CD1c-positive myeloid dendritic cell (primary cell): ENCODE results near the gene CSKMT.
"Not testable (repeated sequence)": the region's sequence is repeated elsewhere in the genome, so short reads cannot be mapped to it uniquely, and the experiment has no call there.

Experiments
- DNase-seq: peaks from one replicate; pipeline ENCODE4 v3.0.0-alpha.2; 2016; ENCODE audit errors: extremely low spot score

CSKMT gene

DNA sequence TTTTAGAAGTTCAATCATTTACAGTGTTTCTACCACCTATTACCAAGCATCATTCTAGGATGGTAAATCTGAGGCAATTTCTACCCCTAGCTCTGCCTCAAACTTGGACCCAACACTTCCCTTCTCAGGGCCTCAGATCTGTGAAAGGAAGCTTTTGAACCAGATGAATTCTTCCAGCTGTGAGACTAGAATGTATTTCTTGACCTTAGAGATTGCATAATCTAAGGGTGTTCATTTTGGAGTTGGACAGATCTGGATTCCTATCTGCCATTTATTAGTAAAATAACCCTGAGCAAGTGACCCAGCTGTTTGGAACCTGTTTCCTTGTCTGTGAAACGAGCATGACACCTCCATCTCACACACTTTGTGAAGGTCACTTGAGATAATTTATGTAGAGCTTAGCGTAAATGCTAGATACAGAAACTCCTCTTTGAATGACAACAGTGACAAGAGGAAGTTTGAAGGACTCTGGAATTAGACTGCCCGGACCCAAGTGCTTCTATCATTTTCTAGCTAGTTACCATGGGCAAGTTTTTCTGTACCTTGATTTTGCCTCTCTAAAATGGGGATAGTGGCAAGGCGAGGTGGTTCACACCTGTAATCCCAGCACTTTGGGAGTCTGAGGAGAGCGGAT lies 8.2 kb upstream of the CSKMT start:
- DNase-seq = no peak

DNA sequence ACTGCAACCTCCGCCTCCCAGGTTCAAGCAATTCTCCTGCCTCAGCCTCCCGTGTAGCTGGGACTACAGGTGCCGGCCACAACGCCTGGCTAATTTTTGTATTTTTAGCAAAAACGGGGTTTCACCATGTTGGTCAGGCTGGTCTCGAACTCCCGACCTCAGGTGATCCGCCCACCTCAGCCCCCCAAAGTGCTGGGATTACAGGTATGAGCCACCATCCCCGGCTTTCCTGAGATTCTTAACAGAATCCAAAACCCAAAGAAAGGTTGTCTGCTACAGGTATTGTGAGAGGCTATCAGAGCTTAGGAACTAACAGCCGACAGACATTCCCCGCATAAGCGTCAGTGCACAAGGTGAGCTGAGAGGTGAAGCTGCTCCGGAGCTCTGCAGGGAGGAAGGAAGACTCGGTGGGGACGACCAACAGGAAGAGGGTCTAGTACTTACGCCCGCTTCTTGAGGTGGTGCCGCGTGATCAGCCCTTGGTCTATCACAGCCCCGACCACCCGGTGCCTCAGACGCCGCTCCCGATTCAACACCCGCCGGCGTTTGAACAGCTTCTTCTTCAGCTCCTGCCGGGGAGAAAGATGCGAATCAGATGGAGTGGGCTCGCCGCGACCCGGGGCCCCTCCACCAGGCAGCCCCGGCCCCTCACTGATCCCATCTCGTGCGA lies 572 bp upstream of the CSKMT start:
- peak; percentile 49 for DNase-seq

DNA sequence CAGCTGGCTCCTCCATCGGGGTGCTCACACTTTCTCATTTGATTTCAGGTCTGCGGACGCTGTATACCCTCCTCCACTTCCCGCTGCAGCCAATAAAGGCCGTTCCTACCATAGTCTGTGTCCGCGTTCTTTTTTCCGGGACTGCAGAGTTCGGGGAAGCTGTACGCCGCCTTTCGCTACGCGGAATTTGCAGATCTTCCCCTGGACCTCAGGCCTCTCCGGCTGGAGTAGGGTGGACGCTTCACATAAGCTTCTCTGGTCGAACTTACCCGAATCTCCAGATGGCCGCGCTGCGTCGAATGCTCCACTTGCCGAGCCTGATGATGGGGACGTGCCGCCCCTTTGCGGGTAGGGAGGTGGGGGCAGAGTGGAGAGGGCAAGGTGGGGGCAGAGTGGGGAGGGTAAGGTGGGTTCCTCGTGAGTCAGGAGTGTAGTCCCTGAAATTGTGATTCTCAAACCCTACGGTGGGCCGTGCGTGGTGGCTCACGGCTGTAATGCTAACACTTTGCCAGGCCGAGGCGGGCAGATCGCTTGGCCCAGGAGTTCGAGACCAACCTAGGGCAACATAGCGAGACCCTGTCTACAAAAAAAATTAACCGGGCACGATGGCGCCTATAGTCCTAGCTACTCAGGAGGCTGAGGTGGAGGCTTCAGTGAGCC lies 617 bp downstream of the CSKMT start:
- peak; percentile 61 for DNase-seq

DNA sequence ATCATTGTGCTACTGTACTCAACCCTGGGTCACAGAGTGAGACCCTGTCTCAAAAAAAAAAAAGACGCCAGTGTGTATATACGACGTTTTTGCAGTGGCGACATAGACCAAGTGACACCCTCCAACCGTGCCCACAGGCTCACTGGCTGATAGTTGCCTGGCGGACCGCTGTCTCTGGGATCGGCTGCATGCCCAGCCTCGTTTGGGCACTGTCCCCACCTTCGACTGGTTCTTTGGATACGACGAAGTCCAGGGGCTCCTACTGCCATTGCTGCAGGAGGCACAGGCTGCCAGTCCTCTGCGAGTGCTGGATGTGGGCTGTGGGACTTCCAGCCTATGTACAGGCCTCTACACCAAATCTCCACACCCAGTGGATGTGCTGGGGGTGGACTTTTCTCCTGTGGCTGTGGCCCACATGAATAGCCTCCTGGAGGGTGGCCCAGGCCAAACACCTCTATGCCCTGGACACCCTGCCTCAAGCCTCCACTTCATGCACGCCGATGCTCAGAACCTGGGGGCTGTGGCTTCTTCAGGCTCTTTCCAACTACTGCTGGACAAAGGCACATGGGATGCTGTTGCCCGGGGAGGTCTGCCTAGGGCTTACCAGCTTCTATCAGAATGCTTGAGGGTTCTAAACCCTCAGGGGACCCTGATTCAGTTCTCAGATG lies 1.3 kb downstream of the CSKMT start:
- no peak for DNase-seq

DNA sequence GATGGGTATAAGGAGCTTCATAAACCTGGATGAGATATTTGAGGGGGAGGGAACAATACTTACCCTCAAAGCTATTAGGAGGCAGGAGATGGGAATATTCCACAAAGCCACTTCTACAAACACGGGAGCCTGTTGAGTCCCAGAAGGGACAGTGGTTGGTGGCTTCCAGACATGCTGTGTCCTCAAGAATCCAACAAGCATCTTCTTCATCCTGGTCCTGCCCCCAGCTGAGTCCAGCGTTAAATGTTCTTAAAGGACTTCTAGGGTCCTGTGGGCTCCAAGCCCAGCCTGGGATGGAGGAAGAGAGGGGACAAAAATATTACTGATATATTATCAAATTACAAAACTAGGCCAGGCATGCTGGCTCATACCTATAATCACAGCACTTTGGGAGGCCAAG lies 2.3 kb downstream of the CSKMT start:
- no peak for DNase-seq

DNA sequence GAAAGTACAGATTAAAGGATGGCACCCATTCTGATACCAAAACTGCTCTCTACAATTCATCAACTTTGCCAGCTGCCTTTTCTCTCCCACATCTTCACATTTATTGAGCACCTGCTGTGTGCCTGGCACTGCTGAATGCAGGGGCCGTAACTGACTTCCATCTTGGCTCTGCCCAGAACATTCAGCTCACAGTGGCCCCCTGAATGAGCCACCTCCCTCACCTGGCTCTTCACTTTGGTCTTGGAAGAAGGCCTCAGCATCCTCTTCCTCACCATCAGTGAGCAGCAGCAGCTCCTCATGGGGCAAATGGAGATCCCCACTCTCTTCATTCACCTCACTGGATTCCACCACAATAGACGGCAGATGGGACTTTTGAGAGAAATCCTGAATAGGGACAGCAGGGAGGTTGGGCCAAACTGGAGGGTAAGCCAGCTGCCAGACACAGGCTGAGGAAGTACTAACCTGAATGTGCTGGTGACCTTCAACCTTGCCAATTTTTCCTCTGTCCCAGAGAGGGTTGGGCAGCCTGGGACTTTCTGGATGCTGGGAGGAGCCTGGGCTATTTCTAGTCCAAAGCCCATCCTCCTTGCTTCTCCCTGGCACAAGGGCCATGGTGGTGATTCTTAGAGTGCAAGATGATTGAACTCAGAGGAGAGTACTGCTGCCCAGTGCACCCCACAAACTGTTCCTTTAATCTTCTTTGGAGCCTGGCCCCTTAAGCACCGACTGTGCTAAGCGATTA lies 4.5 kb downstream of the CSKMT start:
- no peak for DNase-seq

DNA sequence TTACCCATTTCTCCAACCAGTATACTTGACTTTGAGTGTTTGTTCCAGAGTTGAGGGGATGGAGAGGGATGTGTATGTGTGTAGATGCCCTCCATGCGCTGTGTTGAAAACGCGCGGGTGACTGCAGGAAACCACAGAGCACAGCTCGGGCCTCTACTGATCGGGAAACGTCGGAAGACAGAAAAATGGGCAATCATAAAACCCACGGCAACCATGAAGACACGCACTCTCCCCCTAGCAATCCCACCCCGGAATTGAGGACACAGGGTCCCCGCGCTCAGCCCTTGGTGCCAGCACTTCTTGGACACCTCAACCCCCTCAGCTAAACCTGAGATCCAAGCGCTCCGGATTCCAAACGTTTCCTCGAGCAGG lies 6.1 kb downstream of the CSKMT start:
- DNase-seq = no peak

DNA sequence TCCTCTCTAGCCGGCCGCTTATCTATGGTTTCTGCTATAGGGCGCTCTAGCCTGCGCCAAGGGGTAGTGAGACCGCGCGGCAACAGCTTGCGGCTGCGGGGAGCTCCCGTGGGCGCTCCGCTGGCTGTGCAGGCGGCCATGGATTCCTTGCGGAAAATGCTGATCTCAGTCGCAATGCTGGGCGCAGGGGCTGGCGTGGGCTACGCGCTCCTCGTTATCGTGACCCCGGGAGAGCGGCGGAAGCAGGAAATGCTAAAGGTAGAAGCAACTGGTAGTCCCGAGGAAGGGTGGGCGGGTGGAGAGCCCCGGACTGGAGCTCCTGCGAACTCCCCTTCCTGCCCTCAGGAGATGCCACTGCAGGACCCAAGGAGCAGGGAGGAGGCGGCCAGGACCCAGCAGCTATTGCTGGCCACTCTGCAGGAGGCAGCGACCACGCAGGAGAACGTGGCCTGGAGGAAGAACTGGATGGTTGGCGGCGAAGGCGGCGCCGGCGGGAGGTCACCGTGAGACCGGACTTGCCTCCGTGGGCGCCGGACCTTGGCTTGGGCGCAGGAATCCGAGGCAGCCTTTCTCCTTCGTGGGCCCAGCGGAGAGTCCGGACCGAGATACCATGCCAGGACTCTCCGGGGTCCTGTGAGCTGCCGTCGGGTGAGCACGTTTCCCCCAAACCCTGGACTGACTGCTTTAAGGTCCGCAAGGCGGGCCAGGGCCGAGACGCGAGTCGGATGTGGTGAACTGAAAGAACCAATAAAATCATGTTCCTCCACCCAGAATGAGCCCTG lies 6.7 kb downstream of the CSKMT start, which contains the start of the genes LBHD1 and UQCC3:
TSS of gene LBHD1 (minus strand) at position 660 of the 782 bp plus-strand sequence. CDS start 2,236 bp downstream, outside the sequence.
TSS of gene UQCC3 (plus strand) at position 66 of the 782 bp plus-strand sequence. CDS start at position 139, 73 bp downstream.
- DNase-seq = peak; percentile 89

DNA sequence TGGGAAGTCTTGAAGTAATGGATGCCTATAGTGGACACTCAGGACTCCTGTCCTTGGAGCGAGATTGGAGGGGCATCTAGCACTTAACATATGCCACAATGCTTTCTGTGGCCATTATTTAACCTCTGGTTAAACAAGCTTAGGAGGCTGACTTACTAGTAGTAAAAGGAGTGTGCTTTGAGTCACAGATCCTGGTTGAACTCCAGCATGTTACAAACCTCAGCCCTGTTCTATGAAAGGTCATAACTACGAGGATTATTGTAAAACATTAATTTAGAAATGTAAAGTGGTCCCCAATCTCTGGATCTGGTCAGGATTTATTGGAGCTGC lies 8.0 kb downstream of the CSKMT start:
- DNase-seq = no peak

DNA sequence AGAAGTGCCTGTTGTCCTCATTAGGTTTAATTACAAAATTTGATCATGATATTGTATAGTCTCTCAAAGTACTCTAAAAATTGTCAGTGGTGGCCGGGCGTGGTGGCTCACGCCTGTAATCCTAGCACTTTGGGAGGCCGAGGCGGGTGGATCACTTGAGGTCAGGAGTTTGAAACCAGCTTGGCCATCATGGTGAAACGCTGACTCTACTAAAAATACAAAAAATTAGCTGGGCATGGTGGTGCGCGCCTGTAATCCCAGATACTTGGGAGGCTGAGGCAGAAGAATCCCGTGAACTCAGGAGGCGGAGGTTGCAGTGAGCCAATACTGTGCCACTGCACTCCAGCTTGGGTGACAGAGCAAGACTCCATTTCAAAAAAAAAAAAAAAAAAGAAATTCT lies 10.3 kb downstream of the CSKMT start:
- not testable (repeated sequence) for DNase-seq

DNA sequence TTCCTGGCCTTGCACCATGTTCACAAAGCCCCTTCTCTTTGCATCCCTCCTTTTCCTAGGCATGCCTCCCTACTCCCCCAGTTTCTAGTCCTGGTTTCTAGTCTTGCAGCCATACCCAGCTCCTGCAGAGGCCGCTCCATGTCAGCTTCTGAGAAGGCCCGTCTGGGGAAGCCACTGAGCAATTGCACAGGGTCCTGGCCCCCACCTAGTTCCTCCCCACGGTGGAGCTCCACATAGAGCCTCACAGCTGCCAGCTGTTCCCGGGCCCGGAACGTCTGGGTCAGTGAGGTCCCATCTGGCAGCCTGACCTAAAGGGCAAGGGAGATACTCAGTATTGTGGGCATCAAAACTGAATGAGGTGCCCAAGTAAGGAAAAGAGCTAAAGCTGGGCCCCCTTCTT lies 11.6 kb downstream of the CSKMT start:
- no peak for DNase-seq

DNA sequence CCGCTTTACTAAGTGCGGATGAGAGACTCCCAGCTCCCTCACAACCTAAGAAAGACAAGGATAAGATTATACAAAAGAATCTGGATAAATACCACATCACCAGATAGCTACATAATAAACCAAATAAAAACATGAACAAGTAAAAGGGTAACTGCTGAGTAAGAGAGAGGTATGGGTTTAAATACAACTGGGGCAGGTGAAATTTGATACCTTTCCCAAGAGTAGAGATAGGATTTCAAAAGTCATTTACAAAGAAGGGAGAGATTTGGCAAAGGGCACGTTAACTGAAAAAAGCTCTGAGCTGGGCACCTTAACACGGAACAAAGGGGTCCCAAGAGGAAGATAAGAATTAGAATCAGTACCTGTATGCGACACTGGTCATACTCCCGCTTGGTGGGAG lies 12.0 kb downstream of the CSKMT start:
- no peak for DNase-seq

DNA sequence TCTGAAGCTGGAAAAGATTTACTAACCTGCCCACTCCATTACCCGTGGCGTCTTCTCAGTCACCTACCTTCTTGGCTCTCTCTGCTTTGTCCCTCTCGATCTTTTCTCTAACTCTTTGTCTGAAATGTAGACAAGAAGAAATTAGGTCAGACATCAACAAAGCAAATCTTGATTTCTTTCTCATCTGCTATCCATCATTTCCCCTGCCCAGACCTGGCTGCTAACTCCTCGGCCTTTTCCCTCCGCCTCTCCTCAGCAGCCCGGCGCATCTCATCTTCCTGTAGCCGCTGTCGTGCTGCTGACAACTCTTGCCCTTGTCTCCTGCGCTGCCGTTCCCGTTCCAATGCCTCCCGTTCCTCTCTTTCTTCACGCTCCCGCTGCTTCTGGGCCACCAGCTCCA lies 12.6 kb downstream of the CSKMT start:
- DNase-seq = no peak

DNA sequence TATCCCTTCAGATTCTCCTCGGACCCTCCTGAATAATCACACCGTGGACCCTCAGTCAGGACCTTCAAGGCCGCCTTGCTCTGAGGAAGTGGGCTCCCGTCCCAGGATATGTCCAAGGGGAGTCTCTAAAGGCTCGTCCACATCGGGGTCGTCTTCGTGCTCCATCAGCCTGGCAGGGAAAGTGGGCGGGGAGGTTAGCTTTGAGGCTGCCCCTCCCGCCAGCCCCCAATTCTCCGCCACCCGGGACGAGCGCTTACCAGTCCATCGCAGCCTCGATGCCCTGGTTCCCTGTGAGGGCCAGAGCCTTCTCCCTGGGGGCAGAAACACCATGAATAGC lies 13.3 kb downstream of the CSKMT start:
- DNase-seq = no peak

DNA sequence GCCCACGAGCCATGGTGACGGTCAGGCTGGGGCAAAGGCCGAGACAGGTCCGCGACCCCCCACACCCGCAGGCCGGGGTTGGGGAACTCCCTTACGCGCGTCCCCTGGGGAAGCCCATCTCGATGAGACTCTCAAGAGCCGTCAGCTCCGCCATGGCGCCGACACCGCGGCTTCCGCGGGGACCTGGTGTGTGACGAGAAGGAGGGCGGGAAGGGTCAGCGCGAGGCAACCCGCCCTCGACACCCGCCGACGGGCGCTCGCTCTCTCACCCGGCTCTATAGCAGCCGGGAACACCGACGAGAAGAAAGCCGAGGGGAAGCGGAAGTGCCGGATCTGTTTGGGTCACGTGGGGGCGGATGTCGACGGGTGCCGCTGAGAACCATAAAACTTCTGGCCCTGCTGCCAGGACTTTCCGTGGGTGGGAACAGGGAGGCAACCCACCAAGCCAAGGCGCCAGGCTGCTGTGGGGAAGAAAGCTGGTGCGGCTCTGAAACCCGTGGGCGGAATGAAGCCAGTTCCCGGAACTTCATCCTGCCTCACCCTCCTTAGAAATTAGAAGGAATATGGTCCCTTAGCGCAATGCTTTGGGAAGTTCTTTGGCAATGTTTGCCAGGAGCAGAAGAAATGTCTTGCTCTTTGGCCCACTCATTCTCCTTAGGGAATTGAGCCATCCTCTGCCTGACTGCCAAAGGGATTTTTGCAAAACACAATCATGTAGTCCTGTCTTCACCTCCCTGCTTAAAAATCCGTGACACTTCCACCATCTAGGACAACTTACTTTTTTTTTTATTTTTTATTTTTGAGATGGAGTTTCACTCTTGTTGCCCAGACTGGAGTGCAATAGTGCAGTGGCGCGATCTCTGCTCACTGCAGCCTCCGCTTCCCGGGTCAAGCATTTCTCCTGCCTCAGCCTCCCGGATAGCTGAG lies 13.9 kb downstream of the CSKMT start, which contains the start of gene UBXN1:
TSS of gene UBXN1 (minus strand) at position 304 of the 927 bp plus-strand sequence. CDS start at position 154, 150 bp downstream.
- peak; percentile 98 for DNase-seq

DNA sequence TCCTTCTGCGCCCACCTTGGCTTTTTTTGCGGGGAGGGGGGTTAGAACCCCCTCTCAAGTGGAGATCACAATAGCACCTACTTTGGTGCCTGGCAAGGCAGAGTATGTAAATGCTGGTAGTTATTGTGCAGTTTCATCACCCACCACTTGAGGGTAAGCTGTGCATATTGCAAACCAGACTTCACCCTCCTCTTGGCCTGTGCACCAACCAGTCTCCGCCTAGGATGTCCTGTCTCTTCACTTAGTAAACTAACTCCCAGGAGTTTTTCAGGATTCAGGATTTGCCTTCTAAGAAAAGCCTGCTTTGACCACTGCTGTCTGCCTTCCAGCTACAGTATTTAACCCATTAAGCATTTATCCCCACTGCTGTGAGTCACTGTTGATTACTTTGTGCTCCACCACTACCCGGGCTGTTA lies 15.7 kb downstream of the CSKMT start:
- peak; percentile 64 for DNase-seq

DNA sequence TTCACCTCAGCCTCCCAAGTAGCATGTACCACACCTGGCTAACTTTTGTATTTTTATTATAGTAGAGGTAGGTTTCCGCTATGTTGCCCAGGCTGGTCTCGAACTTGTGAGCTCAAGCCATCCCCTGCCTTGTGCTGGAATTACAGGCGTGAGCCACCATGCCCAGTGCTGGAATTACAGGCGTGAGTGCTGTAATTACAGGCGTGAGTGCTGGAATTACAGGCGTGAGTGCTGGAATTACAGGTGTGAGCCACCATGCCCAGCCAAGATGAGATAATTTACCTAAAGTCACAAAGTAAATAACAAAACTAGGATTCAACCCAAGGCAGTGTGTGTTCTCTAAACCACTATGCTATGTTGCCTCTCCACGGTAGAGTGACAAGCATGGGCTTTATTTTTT lies 17.4 kb downstream of the CSKMT start:
- no peak for DNase-seq

DNA sequence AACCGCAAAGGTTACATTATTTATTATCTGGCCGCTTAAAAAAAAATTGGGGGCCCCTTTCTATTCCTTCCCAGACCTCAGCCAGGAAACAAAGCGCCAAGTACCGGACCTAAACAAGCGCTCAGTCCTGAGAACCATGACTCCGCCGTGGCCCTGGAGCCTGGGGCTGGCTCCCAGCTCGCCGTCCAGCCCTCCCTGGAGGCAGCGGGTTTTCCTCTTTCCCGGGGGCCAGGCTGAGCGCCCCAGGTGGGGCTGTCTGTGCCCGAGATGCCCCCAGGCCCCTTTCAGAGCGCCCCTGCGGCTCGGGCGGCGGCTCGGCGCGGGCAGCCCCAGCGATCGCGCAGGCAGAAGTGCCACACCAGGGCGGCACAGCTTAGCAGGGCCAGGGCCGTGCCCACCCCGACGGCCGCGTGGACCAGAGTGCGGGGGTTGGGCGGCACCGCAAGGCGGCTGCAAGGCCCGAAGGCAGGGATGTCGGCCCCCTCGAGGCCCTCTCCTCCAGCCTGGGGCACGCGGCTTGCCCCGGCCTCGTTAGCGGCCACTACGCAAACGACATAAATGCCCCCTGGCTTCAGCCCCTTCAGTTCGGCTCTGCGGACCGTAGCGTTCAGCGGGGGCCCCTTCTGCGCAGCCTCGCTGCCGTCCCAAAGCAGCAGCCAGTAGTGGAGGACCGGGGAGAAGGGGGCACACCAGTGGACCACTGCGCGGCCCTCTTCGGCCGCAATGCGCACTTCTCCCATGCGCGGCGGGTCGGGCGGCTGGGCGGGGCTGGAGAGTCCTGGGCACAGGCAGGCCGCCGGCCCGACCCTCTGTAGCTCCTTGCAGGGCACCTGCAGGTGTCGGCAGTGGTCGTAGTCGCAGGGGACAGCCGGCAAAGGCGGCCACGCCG lies 22.6 kb downstream of the CSKMT start:
- no peak for DNase-seq

DNA sequence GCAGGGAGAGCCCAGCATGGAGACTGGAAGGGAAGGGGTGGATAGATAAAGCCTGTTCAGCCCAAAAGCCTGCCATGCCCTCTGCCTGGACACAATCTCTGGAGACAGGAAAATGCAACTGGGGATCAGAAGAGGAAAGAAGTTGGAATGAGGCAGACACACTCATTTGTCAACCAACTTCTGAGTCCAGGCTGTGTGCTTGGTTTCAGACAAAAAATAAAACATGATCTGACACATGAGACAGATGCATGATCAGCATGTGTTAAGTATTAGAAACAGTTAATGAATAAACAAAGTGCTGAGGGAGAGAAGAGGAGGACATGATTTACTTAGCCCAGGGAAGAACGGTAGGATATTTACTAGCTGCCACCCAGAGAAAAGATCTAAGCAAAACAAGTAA lies 23.4 kb downstream of the CSKMT start:
- no peak for DNase-seq
